ENCODE measurements around the gene KLHL29. TPM values are rescaled to one million over a fixed set of nuclear protein-coding genes. Genes with fewer than 3 reads are reported as not detected.

The KLHL29 gene
- total and polyA plus RNA-seq, 10 of the 15 experiments (the other 5 are each of a cell fraction or from before 2014, with no cell fraction given) = 1.4 to 19.5 (median 6.1) TPM

DNA sequence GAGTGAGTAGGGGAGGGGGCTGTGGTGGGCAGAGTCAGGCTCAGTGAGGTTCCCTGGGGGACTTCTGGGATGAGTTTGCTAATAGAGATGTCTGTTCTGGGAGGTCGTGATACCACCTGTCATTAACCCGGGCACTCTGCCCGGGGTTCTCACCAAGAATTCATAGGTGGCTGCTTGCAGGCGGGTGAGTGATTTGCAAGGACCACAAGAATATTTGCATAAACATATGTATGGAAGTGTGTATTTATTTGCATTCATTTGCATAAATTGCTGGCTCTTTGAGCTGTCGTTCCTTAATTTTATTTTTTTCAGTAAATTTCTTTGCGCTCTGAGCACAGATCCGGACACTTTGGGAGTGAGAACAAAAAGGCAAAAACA is 282.0 kb downstream of the KLHL29 start:
- CTCF ChIA-PET = no interaction called here
- FAIRE-seq (no peak), DNase-seq (ENCODE audit: low read depth, low spot score) (no peak)

More for the DNA sequence above, 282.0 kb downstream of the KLHL29 start:
- Histone ChIP-seq H4K20me1 (ENCODE audit: control insufficient read depth, insufficient read depth) (no peaks in the 10 kb centered on the region), H3K9me3 (replicated peaks; ENCODE audit: control insufficient read depth, insufficient read depth, low read length) (no peaks in the 10 kb centered on the region), H3K27me3 (replicated peaks in 1 of 2; ENCODE audit: control insufficient read depth in 2 of 2, insufficient read depth in 2 of 2, low read length in 1 of 2) (no peaks in the 10 kb centered on the region), H3K4me3 (no peak overlapping the region), H3K27ac (ENCODE audit: control insufficient read depth, insufficient read depth) (no peak overlapping the region), H3K36me3 (ENCODE audit: control insufficient read depth in 2 of 2, insufficient read depth in 2 of 2, low read length in 1 of 2) (no peaks in the 10 kb centered on the region), H3K4me1 (ENCODE audit: control insufficient read depth, insufficient read depth, low read length) (no peaks in the 10 kb centered on the region), H3K4me2 (ENCODE audit: control insufficient read depth, insufficient read depth) (no peak overlapping the region), H2AFZ (ENCODE audit: control insufficient read depth, low read depth, low read length) (no peak overlapping the region), H3K79me2 (ENCODE audit: control insufficient read depth, insufficient read depth, low read length) (no peaks in the 10 kb centered on the region), H3K9ac (ENCODE audit: control insufficient read depth, insufficient read depth, low read length) (no peak overlapping the region)
- WGBS (ENCODE audit: insufficient coverage, insufficient replicate concordance, low lambda C conversion rate, missing lambda C conversion rate) = 69% methylated on average over 7 of the region's 7 CpGs
- ATAC-seq = no peak
- TF ChIP-seq PAX5 (IDR thresholded peaks at IDR 0.05; ENCODE audit: borderline replicate concordance, low read depth, low read length) (no peak), POLR2AphosphoS5 (IDR thresholded peaks at IDR 0.05; ENCODE audit: low read length) (no peak), RUNX3 (IDR thresholded peaks at IDR 0.05; ENCODE audit: low read length) (no peak), ASH2L (IDR thresholded peaks at IDR 0.05; ENCODE audit: borderline replicate concordance, low read depth) (no peak), CEBPB (IDR thresholded peaks at IDR 0.05; ENCODE audit: borderline replicate concordance in 1 of 2, low read depth in 2 of 2, low read length in 2 of 2) (no peak), PAX8 (IDR thresholded peaks at IDR 0.05) (no peak), SIX5 (IDR thresholded peaks at IDR 0.05; ENCODE audit: low read depth, low read length, severe bottlenecking) (no peak), SUPT20H (IDR thresholded peaks at IDR 0.05; ENCODE audit: borderline replicate concordance, control insufficient read depth, low read depth, low read length) (no peak), CBX5 (IDR thresholded peaks at IDR 0.05; ENCODE audit: low read depth) (no peak), EZH2 (IDR thresholded peaks at IDR 0.05; ENCODE audit: borderline replicate concordance, control insufficient read depth, low read depth, low read length) (no peak), ZNF24 (IDR thresholded peaks at IDR 0.05) (no peak), DPF2 (IDR thresholded peaks at IDR 0.05) (no peak), TBL1XR1 (IDR thresholded peaks at IDR 0.05; ENCODE audit: low read depth, low read length) (no peak), BCL11A (IDR thresholded peaks at IDR 0.05; ENCODE audit: low read depth, low read length) (no peak), HDGF (IDR thresholded peaks at IDR 0.05) (no peak), ATF7 (IDR thresholded peaks at IDR 0.05; ENCODE audit: low read depth) (no peak), HDAC6 (IDR thresholded peaks at IDR 0.05; ENCODE audit: unreplicated experiment) (no peak), TAF1 (IDR thresholded peaks at IDR 0.05; ENCODE audit: borderline replicate concordance, low read depth, low read length) (no peak), POLR2A (IDR thresholded peaks at IDR 0.05; ENCODE audit: low read depth, low read length) (no peak)
- TF ChIP-seq, protein P1, sequence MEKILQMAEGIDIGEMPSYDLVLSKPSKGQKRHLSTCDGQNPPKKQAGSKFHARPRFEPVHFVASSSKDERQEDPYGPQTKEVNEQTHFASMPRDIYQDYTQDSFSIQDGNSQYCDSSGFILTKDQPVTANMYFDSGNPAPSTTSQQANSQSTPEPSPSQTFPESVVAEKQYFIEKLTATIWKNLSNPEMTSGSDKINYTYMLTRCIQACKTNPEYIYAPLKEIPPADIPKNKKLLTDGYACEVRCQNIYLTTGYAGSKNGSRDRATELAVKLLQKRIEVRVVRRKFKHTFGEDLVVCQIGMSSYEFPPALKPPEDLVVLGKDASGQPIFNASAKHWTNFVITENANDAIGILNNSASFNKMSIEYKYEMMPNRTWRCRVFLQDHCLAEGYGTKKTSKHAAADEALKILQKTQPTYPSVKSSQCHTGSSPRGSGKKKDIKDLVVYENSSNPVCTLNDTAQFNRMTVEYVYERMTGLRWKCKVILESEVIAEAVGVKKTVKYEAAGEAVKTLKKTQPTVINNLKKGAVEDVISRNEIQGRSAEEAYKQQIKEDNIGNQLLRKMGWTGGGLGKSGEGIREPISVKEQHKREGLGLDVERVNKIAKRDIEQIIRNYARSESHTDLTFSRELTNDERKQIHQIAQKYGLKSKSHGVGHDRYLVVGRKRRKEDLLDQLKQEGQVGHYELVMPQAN (conservative IDR thresholded peaks at IDR 0.05) = no peak
- in situ Hi-C loops (cut with MboI) = no loop called here
- ChIA-PET POLR2A (no interaction called here), SMC1A (ENCODE audit: uncharacterized antibody, unreplicated experiment) (no interaction called here), RAD21 (ENCODE audit: unreplicated experiment) (no interaction called here)
- intact Hi-C loops (cut with micrococcal nuclease; ENCODE audit: unreplicated experiment) = no loop called here
- BruUV-seq (replicated peaks) = no TSS peak
